ENCODE measurements around the gene MAFG. TPM values are rescaled to one million over a fixed set of nuclear protein-coding genes. Genes with fewer than 3 reads are reported as not detected.

Gene MAFG
- total and polyA plus RNA-seq, 7 donors = 8.8 to 21.9 (median 16.8) TPM

DNA sequence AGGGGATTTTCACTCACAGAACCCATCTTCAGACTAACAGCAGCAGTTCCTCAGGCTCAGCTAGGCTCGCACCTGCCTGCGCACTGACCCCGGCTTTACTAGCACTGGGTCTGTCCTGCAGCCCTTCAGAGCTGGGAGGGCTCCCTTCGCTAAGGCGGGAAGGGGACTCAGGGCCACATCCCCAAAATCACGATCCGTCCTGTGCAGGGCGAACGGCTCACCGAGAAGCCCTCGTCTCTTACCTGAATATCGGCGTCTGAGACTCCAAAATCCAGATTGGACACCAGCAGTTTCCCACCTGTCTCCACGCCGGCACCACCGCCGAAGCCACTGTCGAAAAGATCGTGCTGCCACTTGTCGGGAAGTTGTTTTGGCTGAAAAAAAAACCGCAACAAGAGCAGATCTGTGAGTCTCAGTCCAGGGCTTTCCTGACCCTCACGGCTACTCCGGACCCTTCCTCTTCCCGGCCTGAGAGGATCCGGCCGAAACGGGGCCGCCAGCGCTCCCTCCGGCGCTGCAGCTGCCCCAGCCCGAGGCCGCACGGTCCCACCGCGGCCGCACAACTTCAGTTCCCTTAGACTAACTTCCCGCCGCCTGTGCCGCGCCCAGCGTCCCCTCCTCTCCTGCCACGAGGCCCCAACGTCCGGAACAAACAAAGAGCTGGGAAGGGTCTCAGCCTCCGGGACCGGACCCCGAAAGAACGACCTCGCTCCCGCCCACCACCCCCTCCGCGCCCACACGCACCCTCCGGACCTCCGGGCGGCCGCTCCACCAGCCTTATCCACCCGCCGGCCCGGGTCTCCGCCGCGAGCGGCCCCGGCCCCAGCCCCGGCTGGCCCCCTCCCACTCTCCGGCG lies 36.9 kb downstream of the MAFG start:
- Histone ChIP-seq H3K4me1 (peaks cover 0 to 32% (median 26%) of the 10 kb centered on the region in 4 donors), H3K36me3 (peaks cover 27 to 64% (median 32%) of the 10 kb centered on the region in 4 donors), H3K9me3 (no peaks in the 10 kb centered on the region), H3K4me3 (peak overlapping the region; percentile 77 to 99 (median 90)), H3K27ac (peak overlapping the region; percentile 89 to 97 (median 94)), H3K27me3 (no peaks in the 10 kb centered on the region)
- intact Hi-C loops (cut with DNase I) = loop anchor here (2.0 kb wide), 1 partner anchor 20 kb away; the partner anchor contains the start of gene ARHGDIA
- TF ChIP-seq POLR2A (IDR thresholded peaks at IDR 0.05) (no peak), EP300 (IDR thresholded peaks at IDR 0.05) (no peak)
- TF ChIP-seq, protein P1, sequence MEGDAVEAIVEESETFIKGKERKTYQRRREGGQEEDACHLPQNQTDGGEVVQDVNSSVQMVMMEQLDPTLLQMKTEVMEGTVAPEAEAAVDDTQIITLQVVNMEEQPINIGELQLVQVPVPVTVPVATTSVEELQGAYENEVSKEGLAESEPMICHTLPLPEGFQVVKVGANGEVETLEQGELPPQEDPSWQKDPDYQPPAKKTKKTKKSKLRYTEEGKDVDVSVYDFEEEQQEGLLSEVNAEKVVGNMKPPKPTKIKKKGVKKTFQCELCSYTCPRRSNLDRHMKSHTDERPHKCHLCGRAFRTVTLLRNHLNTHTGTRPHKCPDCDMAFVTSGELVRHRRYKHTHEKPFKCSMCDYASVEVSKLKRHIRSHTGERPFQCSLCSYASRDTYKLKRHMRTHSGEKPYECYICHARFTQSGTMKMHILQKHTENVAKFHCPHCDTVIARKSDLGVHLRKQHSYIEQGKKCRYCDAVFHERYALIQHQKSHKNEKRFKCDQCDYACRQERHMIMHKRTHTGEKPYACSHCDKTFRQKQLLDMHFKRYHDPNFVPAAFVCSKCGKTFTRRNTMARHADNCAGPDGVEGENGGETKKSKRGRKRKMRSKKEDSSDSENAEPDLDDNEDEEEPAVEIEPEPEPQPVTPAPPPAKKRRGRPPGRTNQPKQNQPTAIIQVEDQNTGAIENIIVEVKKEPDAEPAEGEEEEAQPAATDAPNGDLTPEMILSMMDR (IDR thresholded peaks at IDR 0.05) = no peak
- DNase-seq = peak; percentile 62
- 5 to 9% methylated on average over 69 of the region's 69 CpGs for WGBS, 2 donors

DNA sequence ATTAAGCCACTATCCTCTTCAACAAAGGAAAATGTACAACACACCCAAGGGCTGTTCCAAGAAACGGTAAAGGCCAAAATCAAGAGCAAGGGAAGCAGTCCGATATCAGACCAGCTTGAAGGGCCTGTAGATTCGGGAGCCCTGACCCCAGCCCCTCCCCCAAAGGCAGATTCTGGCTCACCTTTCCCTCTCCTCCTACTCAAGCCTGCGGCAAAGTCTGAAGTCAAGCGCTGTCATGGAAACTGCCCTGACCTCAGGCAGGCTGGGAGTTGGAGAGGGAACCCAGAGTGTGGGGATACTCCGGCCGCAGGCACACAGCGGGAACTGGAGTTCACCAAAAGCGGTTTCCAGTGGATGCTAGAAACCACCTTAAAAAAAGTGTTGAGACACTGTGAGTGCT lies 37.9 kb downstream of the MAFG start:
- WGBS, 2 donors = 93 to 94% methylated on average over 9 of the region's 9 CpGs
- intact Hi-C loops (cut with DNase I) = loop anchor here (2.0 kb wide), 1 partner anchor 19 kb away; the partner anchor contains the start of gene ARHGDIA
- peaks cover 24 to 64% (median 28%) of the 10 kb centered on the region in 4 donors for H3K36me3 ChIP-seq
- no peak for DNase-seq
- H3K27me3 ChIP-seq = no peaks in the 10 kb centered on the region
- no peak overlapping the region for H3K27ac ChIP-seq
- TF ChIP-seq EP300 (IDR thresholded peaks at IDR 0.05) (no peak), POLR2AphosphoS5 (IDR thresholded peaks at IDR 0.05) (no peak), POLR2A (IDR thresholded peaks at IDR 0.05) (no peak)
- TF ChIP-seq, protein P1 (IDR thresholded peaks at IDR 0.05) = no peak
- no peaks in the 10 kb centered on the region for H3K9me3 ChIP-seq
- no peak overlapping the region for H3K4me3 ChIP-seq
- H3K4me1 ChIP-seq = peaks cover 0 to 32% (median 26%) of the 10 kb centered on the region in 4 donors

DNA sequence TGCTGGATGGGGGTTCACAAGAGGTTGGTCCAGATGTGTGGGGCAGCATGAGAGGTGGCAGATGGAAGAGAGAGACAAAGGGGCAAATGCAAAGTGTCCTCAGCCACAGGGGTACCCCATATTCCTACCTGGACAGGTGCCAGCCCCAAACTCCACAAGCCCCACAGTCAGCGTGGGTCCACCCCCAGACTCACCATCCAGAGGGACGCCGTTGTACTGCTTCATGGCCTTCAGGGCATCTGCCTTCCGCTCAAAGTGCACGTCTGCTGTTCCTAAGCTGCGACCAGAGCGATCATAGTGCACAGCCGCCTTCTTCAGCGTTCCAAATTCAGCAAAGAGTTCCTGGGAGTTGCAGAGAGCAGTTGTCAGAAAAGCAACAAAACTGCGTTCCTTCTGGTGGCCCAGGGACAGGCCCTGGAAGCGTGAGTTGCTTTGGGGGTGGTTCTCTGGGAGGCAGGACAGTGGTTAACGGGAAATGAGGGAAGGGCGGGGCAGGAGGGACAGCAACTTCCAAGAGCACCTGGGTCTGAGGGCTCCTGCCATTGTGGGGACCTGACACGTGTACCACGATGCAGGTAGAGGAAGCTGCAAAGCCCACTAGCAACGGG lies 38.4 kb downstream of the MAFG start:
- peaks cover 0 to 32% (median 26%) of the 10 kb centered on the region in 4 donors for H3K4me1 ChIP-seq
- DNase-seq = peak; percentile 68
- no peaks in the 10 kb centered on the region for H3K9me3 ChIP-seq
- WGBS, 2 donors = 88 to 92% methylated on average over 16 of the region's 16 CpGs
- H3K4me3 ChIP-seq = no peak overlapping the region
- intact Hi-C loops (cut with DNase I) = no loop called here
- peaks cover 24 to 64% (median 28%) of the 10 kb centered on the region in 4 donors for H3K36me3 ChIP-seq
- H3K27me3 ChIP-seq = no peaks in the 10 kb centered on the region
- H3K27ac ChIP-seq = no peak overlapping the region
- TF ChIP-seq POLR2A (IDR thresholded peaks at IDR 0.05) = no peak
- no peak for TF ChIP-seq POLR2AphosphoS5 (IDR thresholded peaks at IDR 0.05)
- TF ChIP-seq, protein P1 (IDR thresholded peaks at IDR 0.05) = no peak
- TF ChIP-seq EP300 (IDR thresholded peaks at IDR 0.05) = no peak

DNA sequence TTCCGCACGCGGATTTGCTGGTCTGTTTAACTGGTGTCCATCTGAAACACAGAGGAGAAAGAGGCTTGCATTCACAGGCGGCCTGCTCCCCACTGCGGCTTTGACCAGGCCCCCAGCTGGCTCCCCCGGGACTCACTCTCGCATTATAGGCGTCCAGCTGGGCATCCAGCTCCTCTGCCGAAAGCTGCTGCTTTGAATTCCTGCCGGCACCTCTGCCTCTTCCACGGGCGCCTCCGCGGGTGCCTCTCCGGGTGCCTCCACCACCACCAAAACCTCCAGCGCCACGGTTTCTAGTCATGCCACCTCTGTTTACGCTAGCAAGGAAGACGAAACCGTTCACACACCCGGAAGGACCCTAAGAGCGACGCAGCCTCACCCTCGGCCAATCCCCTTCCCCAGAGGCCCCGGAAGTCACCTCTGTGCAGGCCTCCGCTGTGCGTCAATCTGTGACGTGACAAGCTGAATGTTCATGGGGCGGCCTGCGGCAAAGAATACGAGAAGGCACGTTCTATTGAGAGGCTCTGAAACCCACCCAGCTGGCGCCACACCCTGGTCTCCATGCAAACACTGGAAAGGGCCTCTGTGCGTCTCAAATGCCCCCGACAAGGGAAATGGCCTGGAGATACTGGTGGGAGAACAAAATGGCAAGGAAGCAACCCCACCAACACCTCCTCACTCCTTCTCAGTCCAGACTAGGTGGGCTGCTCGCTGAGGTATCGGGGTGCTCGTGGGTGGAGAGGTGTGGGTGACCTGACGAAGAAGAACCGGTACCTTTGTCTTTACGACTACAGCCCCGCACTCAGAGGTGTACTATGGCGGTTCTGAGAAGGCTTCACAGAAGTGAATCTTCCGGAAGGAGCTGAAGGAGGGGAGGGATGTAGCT lies 39.2 kb downstream of the MAFG start:
- Histone ChIP-seq H3K9me3 (no peaks in the 10 kb centered on the region), H3K36me3 (peaks cover 24 to 66% (median 28%) of the 10 kb centered on the region in 4 donors), H3K4me3 (no peak overlapping the region), H3K27me3 (no peaks in the 10 kb centered on the region), H3K4me1 (peaks cover 0 to 32% (median 26%) of the 10 kb centered on the region in 4 donors), H3K27ac (no peak overlapping the region)
- intact Hi-C loops (cut with DNase I) = no loop called here
- 96 to 97% methylated on average over 44 of the region's 44 CpGs for WGBS, 2 donors
- DNase-seq = no peak
- TF ChIP-seq EP300 (IDR thresholded peaks at IDR 0.05) (no peak), POLR2A (IDR thresholded peaks at IDR 0.05) (no peak), POLR2AphosphoS5 (IDR thresholded peaks at IDR 0.05) (no peak)
- TF ChIP-seq, protein P1 (IDR thresholded peaks at IDR 0.05) = no peak

Measured in sigmoid colon (tissue), 7 donors.